ENCODE measurements around the gene NR4A3.

The NR4A3 gene

GRCh38 chr9:99816392-99816791 lies 5.3 kb upstream of the NR4A3 start:
- no peak for DNase-seq

- no peak for DNase-seq
Measured at GRCh38 chr9:99818500-99818899, 3.2 kb upstream of the NR4A3 start.

GRCh38 chr9:99819123-99819855 lies 2.4 kb upstream of the NR4A3 start:
- DNase-seq = peak; percentile 91 to 95

- peak; percentile 95 for DNase-seq
Measured at GRCh38 chr9:99819856-99820684, 1.6 kb upstream of the NR4A3 start.

GRCh38 chr9:99820685-99821395 lies 845 bp upstream of the NR4A3 start:
- peak; percentile 73 to 76 for DNase-seq

- DNase-seq = peak; percentile 66 to 72
Measured at GRCh38 chr9:99822109-99822805, 572 bp downstream of the NR4A3 start.

GRCh38 chr9:99822806-99823591 lies 1.3 kb downstream of the NR4A3 start:
- peak; percentile 58 to 59 for DNase-seq

GRCh38 chr9:99823681-99824377 lies 2.1 kb downstream of the NR4A3 start:
- peak; percentile 90 for DNase-seq

- peak; percentile 89 for DNase-seq
Measured at GRCh38 chr9:99824378-99825171, 2.9 kb downstream of the NR4A3 start.

GRCh38 chr9:99825172-99826046 lies 3.7 kb downstream of the NR4A3 start:
- DNase-seq = peak; percentile 31 to 36

GRCh38 chr9:99826579-99826978 lies 4.9 kb downstream of the NR4A3 start:
- no peak for DNase-seq

GRCh38 chr9:99827244-99827643 lies 5.6 kb downstream of the NR4A3 start:
- no peak for DNase-seq

- DNase-seq = no peak
Measured at GRCh38 chr9:99828054-99828416, 6.3 kb downstream of the NR4A3 start.

GRCh38 chr9:99828417-99829176 lies 6.9 kb downstream of the NR4A3 start:
- no peak for DNase-seq

- no peak for DNase-seq
Measured at GRCh38 chr9:99831857-99832557, 10.3 kb downstream of the NR4A3 start.

GRCh38 chr9:99832558-99832864 lies 10.8 kb downstream of the NR4A3 start:
- no peak for DNase-seq

- no peak for DNase-seq
Measured at GRCh38 chr9:99833735-99834134, 12.1 kb downstream of the NR4A3 start.

- no peak for DNase-seq
Measured at GRCh38 chr9:99834474-99834873, 12.8 kb downstream of the NR4A3 start.

All from activated T-cell treated with anti-CD3 and anti-CD28 coated beads, Interleukin-2, amount 50 U/mL, for 48 hours (primary cell).